Suprapubic skin (tissue), 4 donors: ENCODE results near the gene HECA. TPM values are rescaled to one million over a fixed set of nuclear protein-coding genes. Genes with fewer than 3 reads are reported as not detected.

ENCODE experiments used
- DNase-seq, 2 donors: peaks; one replicate each; pipeline ENCODE4 v3.0.0-alpha.2; 2019; ENCODE audit warnings: low spot score in 2 of 2
- H3K27ac ChIP-seq: fragments of 200-600 bp; sonication (generic); one replicate; pipeline ENCODE4 v1.5.1; 2019
- H3K27me3 ChIP-seq: fragments of 200-600 bp; sonication (generic); one replicate; pipeline ENCODE4 v1.5.1; 2019
- H3K36me3 ChIP-seq: fragments of 200-600 bp; sonication (generic); one replicate; pipeline ENCODE4 v1.5.1; 2019
- H3K4me1 ChIP-seq: fragments of 200-600 bp; sonication (generic); one replicate; pipeline ENCODE4 v1.5.1; 2019
- H3K4me3 ChIP-seq: fragments of 200-600 bp; sonication (generic); one replicate; pipeline ENCODE4 v1.5.1; 2019; ENCODE audit warnings: mild to moderate bottlenecking
- H3K9me3 ChIP-seq: fragments of 200-600 bp; sonication (generic); one replicate; pipeline ENCODE4 v1.5.1; 2019
- EP300 ChIP-seq: sonication (generic); formaldehyde crosslinking; IDR thresholded peaks from one replicate; pipeline ENCODE4 v1.6.1; 2017; ENCODE audit warnings: antibody characterized with exemption
- POLR2A ChIP-seq, 2 donors: fragments of 450-650 bp; IDR thresholded peaks; one replicate each; pipeline ENCODE4 v1.6.1; 2017; ENCODE audit warnings: antibody characterized with exemption in 2 of 2, mild to moderate bottlenecking in 2 of 2, moderate library complexity in 2 of 2
- POLR2AphosphoS5 ChIP-seq, 3 donors: sonication (generic); formaldehyde crosslinking; IDR thresholded peaks; one replicate each; pipeline ENCODE4 v1.6.1; 2017; ENCODE audit warnings: antibody characterized with exemption in 3 of 3
- WGBS: methylation state at CpG from one replicate; pipeline ENCODE4 v1.1.5; 2018; 5-methylcytosine and 5-hydroxymethylcytosine counted together
- total RNA-seq, 4 donors: library from RNA; depleted of rRNA; stranded (reverse); fragments of >200 nt; gene quantifications; one replicate each; pipeline ENCODE4 v1.1.0, GENCODE V29; 2016
- TF ChIP-seq, protein P1 (sequence below), 2 donors: fragments of 200-600 bp in 1 of 2; fragments of 450-650 bp in 1 of 2; sonication (generic) in 1 of 2; IDR thresholded peaks; one replicate each; pipeline ENCODE4 v1.5.1; 2016 to 2019; ENCODE audit warnings: antibody characterized with exemption in 2 of 2, mild to moderate bottlenecking in 1 of 2, moderate library complexity in 1 of 2

Gene HECA
- total RNA-seq, 4 donors from 2014 or later, result 56.7 to 101 (median 67.2) TPM

DNA sequence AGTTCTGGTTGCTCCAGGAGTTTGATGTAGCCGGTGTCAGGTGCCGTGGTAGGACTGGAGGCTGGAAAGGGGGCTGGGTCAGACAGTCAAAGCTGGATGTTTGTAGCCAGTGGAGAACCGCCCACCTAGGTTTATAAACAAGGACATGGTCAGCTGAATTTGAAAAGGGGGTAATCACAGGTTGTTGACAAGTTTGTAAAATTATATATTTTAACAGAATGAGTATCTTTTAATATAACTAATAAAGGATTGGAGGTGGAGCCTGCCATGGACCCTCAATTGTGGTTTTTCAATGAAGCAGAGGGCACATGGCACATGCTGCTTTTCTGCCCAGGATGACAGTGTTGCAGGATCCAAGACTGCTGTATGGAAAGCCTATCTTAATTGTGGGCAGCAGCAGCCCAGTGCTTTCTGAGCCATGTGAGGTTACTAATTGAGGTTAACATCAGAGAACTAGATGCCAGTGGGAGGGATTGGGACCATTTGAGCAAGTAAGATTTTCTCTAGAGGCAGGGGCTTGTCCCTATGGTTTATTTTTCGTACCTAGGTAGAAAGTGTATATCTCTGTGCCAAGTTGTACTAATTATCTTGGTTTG is 9.7 kb downstream of the HECA start:
- Histone ChIP-seq H3K9me3 (no peaks in the 10 kb centered on the region), H3K36me3 (no peaks in the 10 kb centered on the region), H3K4me1 (peaks cover 58% of the 10 kb centered on the region), H3K27me3 (no peaks in the 10 kb centered on the region), H3K27ac (no peak overlapping the region), H3K4me3 (no peak overlapping the region)
- 81% methylated on average over 4 of the region's 4 CpGs for WGBS
- TF ChIP-seq, protein P1, sequence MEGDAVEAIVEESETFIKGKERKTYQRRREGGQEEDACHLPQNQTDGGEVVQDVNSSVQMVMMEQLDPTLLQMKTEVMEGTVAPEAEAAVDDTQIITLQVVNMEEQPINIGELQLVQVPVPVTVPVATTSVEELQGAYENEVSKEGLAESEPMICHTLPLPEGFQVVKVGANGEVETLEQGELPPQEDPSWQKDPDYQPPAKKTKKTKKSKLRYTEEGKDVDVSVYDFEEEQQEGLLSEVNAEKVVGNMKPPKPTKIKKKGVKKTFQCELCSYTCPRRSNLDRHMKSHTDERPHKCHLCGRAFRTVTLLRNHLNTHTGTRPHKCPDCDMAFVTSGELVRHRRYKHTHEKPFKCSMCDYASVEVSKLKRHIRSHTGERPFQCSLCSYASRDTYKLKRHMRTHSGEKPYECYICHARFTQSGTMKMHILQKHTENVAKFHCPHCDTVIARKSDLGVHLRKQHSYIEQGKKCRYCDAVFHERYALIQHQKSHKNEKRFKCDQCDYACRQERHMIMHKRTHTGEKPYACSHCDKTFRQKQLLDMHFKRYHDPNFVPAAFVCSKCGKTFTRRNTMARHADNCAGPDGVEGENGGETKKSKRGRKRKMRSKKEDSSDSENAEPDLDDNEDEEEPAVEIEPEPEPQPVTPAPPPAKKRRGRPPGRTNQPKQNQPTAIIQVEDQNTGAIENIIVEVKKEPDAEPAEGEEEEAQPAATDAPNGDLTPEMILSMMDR (IDR thresholded peaks at IDR 0.05), result no peak
- TF ChIP-seq POLR2A (IDR thresholded peaks at IDR 0.05), result no peak
- no peak for TF ChIP-seq POLR2AphosphoS5 (IDR thresholded peaks at IDR 0.05)
- TF ChIP-seq EP300, result no peak
- DNase-seq, result no peak

DNA sequence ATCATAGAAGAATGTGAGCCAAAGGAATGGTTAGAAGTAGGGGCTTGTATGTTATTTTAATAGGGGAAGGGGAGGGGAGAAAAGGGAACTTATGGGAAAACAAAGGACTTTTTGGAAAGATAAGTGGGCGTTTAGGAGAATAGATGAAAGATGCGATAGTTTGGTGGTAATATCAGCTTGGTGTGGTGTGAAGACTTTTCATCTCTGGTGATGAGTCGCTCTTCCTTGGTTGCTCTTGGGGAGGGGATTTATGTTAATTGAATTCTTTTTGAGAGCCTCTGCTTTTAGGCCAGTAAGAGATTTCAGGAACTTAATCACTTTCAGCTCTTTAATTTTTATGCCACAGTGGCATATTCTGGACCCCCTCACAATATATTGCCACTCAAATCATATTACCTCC is 10.8 kb downstream of the HECA start:
- no peak overlapping the region for H3K4me3 ChIP-seq
- 72% methylated on average over 3 of the region's 3 CpGs for WGBS

DNA sequence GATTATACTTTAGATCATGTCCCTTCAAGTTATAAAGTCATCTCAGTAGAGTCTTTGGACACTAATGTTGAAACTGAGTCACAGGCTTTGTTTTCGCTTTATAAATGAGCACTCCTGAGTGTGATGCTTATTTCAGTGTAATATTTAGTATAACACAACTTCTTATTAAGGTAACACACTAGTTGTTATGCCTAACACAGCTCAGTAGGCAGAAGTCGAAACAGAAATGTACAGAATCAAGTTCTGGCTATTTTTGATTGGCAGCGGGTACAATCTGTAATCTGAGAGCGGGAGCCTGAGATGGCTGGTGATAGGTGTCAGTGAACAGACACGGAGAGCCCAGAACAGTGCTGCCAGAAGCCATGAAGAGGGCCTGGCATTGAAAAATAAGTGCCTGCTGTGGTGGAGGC is 11.4 kb downstream of the HECA start:
- Histone ChIP-seq H3K27me3 (no peaks in the 10 kb centered on the region), H3K9me3 (no peaks in the 10 kb centered on the region), H3K4me3 (no peak overlapping the region), H3K4me1 (peaks cover 69% of the 10 kb centered on the region), H3K27ac (no peak overlapping the region), H3K36me3 (no peaks in the 10 kb centered on the region)
- DNase-seq, result no peak
- 68% methylated on average over 5 of the region's 5 CpGs for WGBS
- TF ChIP-seq EP300 (no peak), POLR2A (IDR thresholded peaks at IDR 0.05) (no peak)
- TF ChIP-seq, protein P1 (IDR thresholded peaks at IDR 0.05), result no peak

More for the DNA sequence above, 10.8 kb downstream of the HECA start:
- H3K27ac ChIP-seq, result no peak overlapping the region
- TF ChIP-seq, protein P1 (IDR thresholded peaks at IDR 0.05), result no peak
- TF ChIP-seq POLR2A (IDR thresholded peaks at IDR 0.05) (no peak), EP300 (no peak), POLR2AphosphoS5 (IDR thresholded peaks at IDR 0.05) (no peak)
- no peaks in the 10 kb centered on the region for H3K36me3 ChIP-seq
- peaks cover 63% of the 10 kb centered on the region for H3K4me1 ChIP-seq
- no peak for DNase-seq
- H3K27me3 ChIP-seq, result no peaks in the 10 kb centered on the region
- no peaks in the 10 kb centered on the region for H3K9me3 ChIP-seq

DNA sequence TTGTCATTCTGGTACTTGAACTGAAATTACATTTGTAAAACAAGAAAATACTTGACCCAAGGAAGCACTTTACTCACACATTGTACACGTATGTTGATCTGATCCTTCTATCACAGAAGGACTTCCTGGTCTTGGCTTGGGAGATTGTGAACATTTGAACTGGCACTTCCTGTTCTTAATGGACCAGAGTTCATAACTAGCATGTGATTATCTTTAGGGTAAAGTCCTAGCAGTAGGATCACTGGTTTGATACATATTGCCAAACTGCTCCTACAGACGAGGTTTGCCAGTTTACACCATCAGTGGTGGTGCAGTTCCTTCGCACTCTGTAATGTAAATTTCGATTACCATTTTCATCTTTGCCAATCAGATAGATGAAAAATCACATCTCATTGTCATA is 12.7 kb downstream of the HECA start:
- no peak overlapping the region for H3K27ac ChIP-seq
- no peaks in the 10 kb centered on the region for H3K36me3 ChIP-seq
- H3K27me3 ChIP-seq, result no peaks in the 10 kb centered on the region
- no peak overlapping the region for H3K4me3 ChIP-seq
- no peak for TF ChIP-seq POLR2A (IDR thresholded peaks at IDR 0.05)
- no peak for TF ChIP-seq EP300
- no peak for TF ChIP-seq POLR2AphosphoS5 (IDR thresholded peaks at IDR 0.05)
- H3K4me1 ChIP-seq, result peaks cover 82% of the 10 kb centered on the region
- WGBS, result 58% methylated on average over 4 of the region's 4 CpGs
- H3K9me3 ChIP-seq, result no peaks in the 10 kb centered on the region
- DNase-seq, result no peak

DNA sequence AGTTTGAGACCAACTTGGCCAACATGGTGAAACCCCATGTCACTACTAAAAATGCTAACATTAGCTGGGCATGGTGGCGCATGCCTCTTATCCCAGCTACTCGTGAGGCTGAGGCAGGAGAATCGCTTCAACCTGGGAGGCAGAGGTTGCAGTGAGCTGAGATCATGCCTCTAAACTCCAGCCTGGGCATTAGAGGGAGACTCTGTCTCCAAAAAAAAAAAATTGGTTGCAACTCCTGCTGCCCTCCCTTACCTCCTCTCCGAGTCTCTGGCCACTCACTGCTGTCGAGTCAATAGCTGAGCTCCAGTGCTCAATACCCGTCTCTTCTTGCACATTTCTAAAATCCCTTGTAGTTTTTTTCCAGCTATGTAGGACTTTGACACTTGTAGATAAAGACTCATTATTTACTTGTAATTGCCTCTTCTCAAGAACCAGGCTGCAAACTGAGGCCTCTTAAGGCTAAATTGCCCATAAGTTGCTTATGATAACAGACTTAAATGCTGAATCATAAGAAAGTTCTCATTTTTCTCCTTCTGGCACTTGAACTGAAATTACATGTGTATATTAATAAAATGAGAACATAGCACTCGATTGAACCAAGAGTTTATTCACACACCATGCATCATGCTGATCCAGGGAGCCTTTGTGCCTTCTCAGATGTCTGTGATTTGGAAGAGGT is 13.8 kb downstream of the HECA start:
- no peaks in the 10 kb centered on the region for H3K27me3 ChIP-seq
- 73% methylated on average over 7 of the region's 7 CpGs for WGBS
- no peak for DNase-seq
- TF ChIP-seq POLR2A (IDR thresholded peaks at IDR 0.05) (no peak), POLR2AphosphoS5 (IDR thresholded peaks at IDR 0.05) (no peak), EP300 (no peak)
- TF ChIP-seq, protein P1 (IDR thresholded peaks at IDR 0.05), result no peak
- H3K4me1 ChIP-seq, result peaks cover 89% of the 10 kb centered on the region
- H3K9me3 ChIP-seq, result no peaks in the 10 kb centered on the region
- H3K36me3 ChIP-seq, result no peaks in the 10 kb centered on the region
- H3K27ac ChIP-seq, result no peak overlapping the region
- no peak overlapping the region for H3K4me3 ChIP-seq
